Measurements from ENCODE around the gene FAM234A.
"Not testable (repeated sequence)": the region's sequence is repeated elsewhere in the genome, so short reads cannot be mapped to it uniquely, and the experiment has no call there.

The FAM234A gene

GRCh38 chr16:239948-240277 is 5.3 kb downstream of the FAM234A start:
- DNase-seq = no peak

- DNase-seq = no peak
Measured at GRCh38 chr16:240559-240958, 5.9 kb downstream of the FAM234A start.

- DNase-seq = no peak
Measured at GRCh38 chr16:242281-242680, 7.7 kb downstream of the FAM234A start.

GRCh38 chr16:243348-243747 is 8.7 kb downstream of the FAM234A start:
- no peak for DNase-seq

DNA sequence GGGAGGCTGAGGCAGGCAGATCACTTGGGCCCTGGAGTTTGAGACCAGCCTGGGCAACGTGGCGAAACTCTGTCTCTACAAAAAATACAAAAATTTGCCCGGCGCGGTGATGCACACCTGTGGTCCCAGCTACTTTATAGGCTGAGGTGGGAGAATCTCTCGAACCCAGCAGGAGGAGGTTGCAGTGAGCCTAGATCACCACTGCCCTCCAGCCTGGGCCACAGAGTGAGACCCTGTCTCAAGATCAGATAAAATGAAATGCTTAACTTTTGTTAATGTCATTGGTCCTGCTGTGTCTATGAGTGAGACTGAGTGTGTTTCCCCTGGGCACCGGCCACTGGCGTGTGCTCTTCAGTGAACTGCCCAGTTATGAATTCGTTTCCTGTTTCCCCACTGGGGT is 10.5 kb downstream of the FAM234A start:
- no peak for DNase-seq

DNA sequence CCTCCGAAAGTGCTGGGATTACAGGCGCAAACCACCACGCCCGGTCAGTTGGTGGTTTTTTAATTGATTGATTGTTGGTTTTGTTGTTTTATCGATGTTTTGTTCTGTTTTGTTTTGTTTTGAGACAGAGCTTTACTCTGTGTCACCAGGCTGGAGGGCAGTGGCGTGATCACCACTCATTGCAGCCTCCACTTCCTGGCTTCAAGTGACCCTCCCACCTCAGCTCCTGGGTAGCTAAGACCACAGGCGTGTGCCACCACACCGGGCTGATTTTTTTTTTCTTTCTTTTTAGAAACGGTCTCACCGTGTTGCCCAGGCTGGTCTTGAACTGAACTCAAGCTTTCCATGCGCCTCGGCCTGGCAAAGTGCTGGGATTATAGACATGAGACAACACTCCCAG is 12.4 kb downstream of the FAM234A start:
- no peak for DNase-seq

DNA sequence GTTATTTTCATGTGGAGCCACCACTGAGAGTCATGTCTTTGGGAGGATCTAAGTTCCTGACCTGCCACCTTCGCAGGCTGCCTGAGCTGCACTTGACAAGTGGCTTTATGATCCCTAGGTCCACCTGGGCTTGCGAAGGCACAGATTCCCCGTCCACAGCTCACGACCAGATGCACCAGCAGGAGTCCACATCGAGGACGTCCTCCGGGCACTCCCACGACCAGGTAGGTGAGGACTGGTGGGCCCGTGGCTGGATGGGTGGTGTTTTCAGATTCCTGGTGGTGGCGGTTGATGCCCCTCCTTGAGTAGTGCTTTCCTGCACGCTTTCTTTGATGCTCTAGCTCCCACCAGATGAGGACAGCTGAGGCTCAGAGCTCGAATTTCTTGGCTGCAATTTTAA is 14.8 kb downstream of the FAM234A start:
- DNase-seq = no peak

GRCh38 chr16:252366-253337 is 18.0 kb downstream of the FAM234A start:
- no peak for DNase-seq

DNA sequence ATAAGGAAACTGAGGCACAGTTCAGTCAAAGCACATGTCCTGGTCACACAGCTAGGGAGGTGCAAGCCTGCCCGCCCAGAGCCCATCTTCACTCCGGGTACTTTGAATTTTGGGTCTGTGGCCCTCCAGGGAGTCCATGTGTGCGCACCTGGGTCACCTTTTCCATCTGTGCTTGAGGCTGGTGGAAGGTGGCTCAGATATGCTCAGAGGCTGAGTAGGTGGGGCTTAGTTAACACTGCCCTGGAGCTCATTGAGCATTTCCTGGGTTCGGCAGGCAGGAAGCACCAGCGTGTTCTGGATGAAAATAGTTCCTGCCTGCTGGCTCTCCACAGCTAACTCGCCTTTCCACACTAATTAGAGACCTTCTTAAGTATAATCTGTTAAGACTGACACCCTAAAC is 19.2 kb downstream of the FAM234A start:
- no peak for DNase-seq

DNA sequence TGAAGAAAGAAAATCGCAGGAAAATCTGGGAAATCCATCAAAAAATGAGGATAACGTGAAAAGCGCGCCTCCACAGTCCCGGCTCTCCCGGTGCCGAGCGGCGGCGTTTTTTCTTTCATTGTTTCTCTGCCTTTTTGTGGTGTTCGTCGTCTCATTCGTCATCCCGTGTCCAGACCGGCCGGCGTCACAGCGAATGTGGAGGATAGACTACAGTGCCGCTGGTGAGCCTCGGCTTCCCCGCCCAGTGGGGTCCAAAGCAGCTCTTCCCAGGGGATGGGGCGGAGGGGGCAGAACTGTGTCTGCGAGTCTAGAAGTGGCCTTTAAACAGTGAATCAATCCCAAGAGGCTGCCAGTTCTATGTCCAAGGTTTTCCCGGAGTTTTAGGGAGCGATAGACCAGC is 19.8 kb downstream of the FAM234A start:
- DNase-seq = no peak

GRCh38 chr16:255183-255582 is 20.6 kb downstream of the FAM234A start:
- no peak for DNase-seq

- not testable (repeated sequence) for DNase-seq
Measured at GRCh38 chr16:258091-258490, 23.5 kb downstream of the FAM234A start.

DNA sequence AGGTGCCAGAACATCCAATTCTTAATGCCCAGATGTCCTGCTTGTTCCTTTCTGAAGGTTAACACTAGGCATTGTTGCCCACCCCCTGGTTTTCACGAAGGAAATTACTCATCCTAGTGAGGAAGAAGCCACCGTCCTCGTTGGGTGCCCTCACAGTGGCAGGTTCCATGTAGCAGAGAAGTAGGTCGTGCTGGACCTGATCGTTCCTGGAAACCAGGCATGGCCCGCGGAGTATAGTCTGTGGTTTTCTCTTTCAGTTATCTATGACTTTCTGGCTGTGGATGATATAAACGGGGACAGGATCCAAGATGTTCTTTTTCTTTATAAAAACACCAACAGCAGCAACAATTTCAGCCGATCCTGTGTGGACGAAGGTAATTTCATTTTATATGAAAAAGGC is 24.6 kb downstream of the FAM234A start:
- no peak for DNase-seq

DNA sequence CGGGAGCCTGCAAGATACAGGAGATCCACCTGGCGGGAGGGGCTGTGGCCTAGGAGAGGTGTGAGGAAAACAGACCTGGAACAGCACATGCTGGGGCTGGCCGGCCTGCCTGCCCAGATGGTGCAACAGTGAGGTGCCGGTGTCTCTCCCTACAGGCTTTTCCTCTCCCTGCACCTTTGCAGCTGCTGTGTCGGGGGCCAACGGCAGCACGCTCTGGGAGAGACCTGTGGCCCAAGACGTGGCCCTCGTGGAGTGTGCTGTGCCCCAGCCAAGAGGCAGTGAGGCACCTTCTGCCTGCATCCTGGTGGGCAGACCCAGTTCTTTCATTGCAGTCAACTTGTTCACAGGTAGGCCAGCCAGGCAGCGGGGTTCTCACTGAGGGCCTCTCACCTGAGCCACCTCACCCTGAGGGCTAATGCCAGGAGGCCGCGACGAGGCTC is 25.2 kb downstream of the FAM234A start:
- no peak for DNase-seq

GRCh38 chr16:260326-260725 is 25.7 kb downstream of the FAM234A start:
- no peak for DNase-seq

GRCh38 chr16:261031-261691 is 26.5 kb downstream of the FAM234A start:
- DNase-seq = no peak

- no peak for DNase-seq
Measured at GRCh38 chr16:262121-262745, 27.6 kb downstream of the FAM234A start.

DNA sequence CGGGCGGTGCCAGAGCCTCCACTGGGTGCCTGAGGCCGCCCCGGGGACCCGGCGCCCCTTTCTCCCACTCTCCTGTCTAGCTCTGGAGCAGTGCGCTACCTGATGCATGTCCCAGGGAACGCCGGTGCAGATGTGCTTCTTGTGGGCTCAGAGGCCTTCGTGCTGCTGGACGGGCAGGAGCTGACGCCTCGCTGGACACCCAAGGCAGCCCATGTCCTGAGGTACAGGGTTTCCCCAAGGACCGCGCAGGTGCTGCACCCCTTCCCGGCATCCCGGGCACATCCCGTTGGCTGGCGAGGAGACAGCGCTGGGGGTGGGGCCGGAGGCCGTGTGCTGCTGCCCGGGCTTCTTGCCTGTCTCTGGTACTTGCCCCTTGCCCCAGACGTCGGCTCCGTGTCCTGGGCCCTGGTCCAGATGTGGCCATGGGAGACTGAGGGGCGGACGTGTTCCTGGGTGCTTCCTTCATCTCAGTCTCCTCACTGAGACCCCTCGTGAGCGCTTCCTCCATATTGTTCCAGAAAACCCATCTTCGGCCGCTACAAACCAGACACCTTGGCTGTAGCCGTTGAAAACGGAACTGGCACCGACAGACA is 28.7 kb downstream of the FAM234A start:
- no peak for DNase-seq

DNA sequence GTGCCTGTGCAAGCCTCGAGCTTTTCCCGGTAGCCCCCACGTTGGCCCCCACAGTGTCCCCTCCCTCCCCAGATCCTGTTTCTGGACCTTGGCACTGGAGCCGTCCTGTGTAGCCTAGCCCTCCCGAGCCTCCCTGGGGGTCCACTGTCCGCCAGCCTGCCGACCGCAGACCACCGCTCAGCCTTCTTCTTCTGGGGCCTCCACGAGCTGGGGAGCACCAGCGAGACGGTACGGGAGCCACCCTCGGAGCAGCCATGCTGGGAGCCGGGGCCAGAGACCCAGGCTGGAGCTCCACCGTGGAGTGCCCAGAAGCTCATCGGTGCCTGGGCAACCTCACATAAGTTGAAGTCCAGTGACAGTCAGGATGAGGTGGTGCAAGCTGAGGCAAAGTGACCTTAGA is 29.3 kb downstream of the FAM234A start:
- no peak for DNase-seq

- DNase-seq = no peak
Measured at GRCh38 chr16:264440-264951, 29.9 kb downstream of the FAM234A start.

DNA sequence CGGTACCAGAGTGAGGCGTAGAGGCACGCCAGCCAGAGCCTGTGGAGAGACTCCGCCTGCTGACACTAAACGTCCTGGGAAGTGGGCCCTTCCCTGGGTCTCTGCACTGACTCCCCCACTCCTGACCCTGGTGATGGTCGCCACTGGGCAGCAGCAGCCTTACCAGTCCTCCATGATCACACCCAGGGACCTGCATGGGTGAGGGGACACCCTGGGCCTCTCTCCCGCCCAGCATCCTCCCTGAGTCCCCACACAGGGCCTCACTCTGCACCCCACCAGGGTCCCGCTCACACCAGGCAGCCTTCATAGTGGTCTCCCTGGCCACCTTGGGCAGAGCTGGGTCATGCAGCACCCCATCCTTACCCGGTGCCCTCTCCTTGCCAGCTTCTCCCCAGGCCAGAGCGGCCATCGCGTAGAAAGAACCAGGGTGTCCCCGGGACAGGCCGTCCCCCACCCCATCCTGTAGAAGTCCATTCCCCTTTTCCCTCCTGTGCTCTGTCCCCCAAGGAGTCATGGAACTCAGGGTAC is 30.4 kb downstream of the FAM234A start:
- DNase-seq = no peak

GRCh38 chr16:265711-266110 is 31.1 kb downstream of the FAM234A start:
- DNase-seq = no peak

Measured in SIG-M5 (cell line).